Body of pancreas (tissue), 4 donors: ENCODE data around the gene PRTFDC1.

ENCODE experiments used
- POLR2A ChIP-seq, 3 donors: fragments of 450-650 bp; IDR thresholded peaks; one replicate each; pipeline ENCODE4 v1.6.1; 2016; ENCODE audit warnings: antibody characterized with exemption in 3 of 3, mild to moderate bottlenecking in 2 of 3
- TF ChIP-seq, protein P1 (sequence below), 7 experiments: fragments of 450-650 bp in 4 of 7; fragments of 200-600 bp in 3 of 7; sonication (generic) in 3 of 7; IDR thresholded peaks; one replicate each; pipeline ENCODE4 v1.5.1; 2016 to 2019; ENCODE audit warnings: antibody characterized with exemption in 7 of 7

DNA sequence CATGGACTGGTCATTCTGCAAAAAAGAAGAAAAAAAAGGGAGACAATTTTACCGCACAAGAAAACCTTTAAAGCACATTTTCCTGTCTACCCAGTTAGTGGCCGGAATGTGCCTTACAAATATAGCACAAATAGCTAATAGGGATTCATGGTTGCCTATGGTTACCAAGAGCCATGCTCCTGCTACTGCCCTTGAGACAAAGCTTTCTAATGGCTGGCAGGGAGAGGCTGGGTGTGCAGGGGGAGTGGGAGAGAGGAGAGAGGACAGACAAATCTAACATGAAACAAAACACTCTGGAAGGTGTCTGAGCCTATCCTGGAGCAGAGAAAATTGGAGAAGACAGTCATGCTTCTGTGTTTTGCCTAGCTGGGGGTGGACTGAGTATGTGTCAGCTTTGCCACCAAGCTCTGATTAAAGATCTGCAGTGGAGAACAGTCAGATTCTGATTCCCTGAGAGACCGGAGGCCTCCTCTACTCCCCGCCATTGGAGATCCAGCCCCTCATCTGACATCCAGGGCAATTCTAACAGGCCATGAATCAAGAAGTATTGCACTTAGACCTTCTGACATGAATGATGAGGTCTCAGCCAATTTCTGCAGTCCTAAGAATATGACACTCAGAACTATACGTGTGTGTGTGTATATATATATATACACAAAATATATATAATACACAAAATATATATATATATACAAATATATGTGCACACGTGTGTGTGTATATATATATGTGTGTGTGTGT, 80.2 kb downstream of the PRTFDC1 start:
- no peak for TF ChIP-seq POLR2A (IDR thresholded peaks at IDR 0.05)
- TF ChIP-seq, protein P1, sequence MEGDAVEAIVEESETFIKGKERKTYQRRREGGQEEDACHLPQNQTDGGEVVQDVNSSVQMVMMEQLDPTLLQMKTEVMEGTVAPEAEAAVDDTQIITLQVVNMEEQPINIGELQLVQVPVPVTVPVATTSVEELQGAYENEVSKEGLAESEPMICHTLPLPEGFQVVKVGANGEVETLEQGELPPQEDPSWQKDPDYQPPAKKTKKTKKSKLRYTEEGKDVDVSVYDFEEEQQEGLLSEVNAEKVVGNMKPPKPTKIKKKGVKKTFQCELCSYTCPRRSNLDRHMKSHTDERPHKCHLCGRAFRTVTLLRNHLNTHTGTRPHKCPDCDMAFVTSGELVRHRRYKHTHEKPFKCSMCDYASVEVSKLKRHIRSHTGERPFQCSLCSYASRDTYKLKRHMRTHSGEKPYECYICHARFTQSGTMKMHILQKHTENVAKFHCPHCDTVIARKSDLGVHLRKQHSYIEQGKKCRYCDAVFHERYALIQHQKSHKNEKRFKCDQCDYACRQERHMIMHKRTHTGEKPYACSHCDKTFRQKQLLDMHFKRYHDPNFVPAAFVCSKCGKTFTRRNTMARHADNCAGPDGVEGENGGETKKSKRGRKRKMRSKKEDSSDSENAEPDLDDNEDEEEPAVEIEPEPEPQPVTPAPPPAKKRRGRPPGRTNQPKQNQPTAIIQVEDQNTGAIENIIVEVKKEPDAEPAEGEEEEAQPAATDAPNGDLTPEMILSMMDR (IDR thresholded peaks at IDR 0.05) = no peak
